HG03025 (cell line): ENCODE measurements around the gene RPUSD1.

Experiments
- ATAC-seq: cut with Tn5 transposase; IDR thresholded peaks from one replicate; pipeline ENCODE4 v1.9.1; 2021; ENCODE audit warnings: mild to moderate bottlenecking, moderate library complexity; ENCODE audit not compliant: unreplicated experiment, low FRiP score

Gene RPUSD1

DNA sequence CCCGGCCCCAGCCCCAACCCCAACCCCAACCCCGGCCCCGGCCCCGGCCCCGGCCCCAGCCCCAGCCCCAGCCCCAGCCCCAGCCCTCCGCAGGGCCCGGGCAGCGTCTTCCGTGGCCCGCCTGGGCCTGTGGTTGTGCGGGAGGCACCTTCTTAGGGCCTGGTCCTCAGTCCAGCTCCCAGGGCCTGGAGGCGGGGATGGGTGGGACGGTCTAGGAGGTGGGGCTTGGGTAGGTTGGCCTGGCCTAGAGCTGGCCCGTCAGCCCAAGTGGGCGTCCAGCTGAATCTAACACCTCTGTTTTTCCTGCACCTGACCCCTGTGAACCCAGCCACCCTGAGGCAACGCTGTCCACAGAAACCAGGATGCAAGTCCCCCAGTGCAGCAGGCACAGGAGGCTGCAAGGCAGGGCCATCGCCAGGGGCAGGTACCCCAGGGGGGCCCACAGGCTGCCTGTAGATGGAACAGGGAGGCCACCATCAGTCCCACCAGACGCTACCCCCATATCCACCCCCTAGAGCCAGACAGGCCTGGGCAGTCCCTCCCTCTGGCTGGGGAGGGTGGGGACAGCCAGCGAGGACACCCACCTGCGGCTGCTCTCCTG lies 18.9 kb downstream of the RPUSD1 start:
- no peak for ATAC-seq

DNA sequence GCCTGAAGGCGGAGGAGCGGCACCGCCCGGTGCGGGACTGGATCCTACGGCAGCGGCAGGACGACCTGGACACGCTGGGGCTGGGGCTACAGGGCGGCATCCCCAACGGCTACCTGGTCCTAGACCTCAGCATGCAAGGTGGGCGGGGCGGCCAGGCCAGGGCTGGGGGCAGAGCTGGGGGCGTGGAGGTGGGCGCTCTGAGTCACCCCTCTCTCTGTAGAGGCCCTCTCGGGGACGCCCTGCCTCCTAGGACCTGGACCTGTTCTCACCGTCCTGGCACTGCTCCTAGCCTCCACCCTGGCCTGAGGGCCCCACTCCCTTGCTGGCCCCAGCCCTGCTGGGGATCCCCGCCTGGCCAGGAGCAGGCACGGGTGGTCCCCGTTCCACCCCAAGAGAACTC lies 19.8 kb downstream of the RPUSD1 start:
- no peak for ATAC-seq

- ATAC-seq, result no peak
These were observed 20.4 kb downstream of the RPUSD1 start for GRCh38 chr16:767743-768235.

- ATAC-seq, result no peak
These were observed 21.2 kb downstream of the RPUSD1 start for GRCh38 chr16:766820-767640.

DNA sequence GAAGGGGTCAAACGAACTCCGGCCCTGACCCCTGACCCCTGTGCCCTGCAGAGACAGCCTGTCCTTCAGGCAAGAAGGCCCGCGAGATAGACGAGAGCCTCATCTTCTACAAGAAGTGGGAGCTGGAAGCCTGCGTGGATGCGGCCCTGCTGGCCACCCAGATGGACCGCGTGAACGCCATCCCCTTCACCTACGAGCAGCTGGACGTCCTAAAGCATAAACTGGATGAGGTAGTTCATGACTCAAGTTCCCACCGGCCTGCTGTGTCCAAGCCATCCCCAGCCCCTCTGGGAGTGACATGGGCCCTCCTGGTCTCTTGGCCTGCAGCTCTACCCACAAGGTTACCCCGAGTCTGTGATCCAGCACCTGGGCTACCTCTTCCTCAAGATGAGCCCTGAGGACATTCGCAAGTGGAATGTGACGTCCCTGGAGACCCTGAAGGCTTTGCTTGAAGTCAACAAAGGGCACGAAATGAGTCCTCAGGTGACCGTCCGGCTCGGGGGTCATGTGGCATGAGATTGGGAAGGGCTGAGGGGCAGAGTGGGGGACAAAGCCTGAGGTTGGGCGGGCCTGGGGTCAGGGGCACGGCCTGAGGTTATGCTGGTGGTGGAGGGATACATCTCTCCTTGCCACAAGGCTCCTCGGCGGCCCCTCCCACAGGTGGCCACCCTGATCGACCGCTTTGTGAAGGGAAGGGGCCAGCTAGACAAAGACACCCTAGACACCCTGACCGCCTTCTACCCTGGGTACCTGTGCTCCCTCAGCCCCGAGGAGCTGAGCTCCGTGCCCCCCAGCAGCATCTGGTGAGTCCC lies 22.0 kb downstream of the RPUSD1 start:
- ATAC-seq, result no peak

- ATAC-seq, result no peak
These were observed 22.7 kb downstream of the RPUSD1 start for GRCh38 chr16:765488-765865.

DNA sequence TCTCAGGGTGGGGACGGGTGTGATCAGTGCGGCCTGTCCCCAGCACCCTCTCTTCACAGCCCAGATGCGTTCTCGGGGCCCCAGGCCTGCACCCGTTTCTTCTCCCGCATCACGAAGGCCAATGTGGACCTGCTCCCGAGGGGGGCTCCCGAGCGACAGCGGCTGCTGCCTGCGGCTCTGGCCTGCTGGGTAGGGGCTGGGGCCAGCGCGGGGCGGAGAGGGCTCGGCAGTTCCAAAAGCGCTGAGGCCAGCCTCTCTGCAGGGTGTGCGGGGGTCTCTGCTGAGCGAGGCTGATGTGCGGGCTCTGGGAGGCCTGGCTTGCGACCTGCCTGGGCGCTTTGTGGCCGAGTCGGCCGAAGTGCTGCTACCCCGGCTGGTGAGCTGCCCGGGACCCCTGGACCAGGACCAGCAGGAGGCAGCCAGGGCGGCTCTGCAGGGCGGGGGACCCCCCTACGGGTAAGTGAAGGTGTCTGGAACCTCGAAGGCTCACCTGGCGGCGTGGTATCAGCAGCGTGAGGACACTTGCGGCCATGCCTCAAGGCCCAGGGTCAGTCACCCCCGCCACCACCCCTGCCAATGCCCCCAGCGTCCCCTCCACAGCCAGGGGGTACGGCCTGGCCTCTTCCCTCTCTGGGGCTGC lies 23.2 kb downstream of the RPUSD1 start:
- no peak for ATAC-seq

- ATAC-seq, result no peak
These were observed 23.9 kb downstream of the RPUSD1 start for GRCh38 chr16:764184-764750.

GRCh38 chr16:763369-764183 lies 24.6 kb downstream of the RPUSD1 start:
- ATAC-seq, result no peak

DNA sequence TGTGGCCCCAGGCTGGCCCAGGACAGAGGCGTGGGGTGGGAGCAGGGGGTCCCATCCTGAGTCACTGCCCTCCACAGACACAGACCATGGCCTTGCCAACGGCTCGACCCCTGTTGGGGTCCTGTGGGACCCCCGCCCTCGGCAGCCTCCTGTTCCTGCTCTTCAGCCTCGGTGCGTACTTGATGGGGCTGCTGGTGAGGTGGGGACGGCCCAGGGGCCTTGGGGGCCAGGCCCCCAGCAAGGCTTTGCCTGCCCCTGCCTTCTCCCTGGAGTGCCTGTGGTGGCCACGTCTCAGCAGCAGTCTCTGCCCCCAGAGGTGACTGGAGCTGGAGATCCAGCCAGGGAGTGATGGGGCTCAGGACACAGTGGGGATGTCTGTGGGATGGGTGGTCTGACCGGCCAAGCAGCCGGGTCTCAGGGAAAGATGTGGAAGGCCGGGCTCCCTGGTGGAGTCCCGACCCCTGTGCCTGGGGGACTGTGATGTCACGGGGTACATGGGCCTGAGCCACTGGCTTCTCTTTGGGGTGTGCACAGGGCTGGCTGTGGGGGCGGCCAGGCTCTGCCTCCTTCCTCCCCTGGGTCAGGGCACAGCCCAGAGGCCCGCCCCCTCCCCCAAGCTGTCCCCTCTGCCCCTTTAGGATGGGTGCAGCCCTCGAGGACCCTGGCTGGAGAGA lies 25.4 kb downstream of the RPUSD1 start:
- ATAC-seq, result no peak

DNA sequence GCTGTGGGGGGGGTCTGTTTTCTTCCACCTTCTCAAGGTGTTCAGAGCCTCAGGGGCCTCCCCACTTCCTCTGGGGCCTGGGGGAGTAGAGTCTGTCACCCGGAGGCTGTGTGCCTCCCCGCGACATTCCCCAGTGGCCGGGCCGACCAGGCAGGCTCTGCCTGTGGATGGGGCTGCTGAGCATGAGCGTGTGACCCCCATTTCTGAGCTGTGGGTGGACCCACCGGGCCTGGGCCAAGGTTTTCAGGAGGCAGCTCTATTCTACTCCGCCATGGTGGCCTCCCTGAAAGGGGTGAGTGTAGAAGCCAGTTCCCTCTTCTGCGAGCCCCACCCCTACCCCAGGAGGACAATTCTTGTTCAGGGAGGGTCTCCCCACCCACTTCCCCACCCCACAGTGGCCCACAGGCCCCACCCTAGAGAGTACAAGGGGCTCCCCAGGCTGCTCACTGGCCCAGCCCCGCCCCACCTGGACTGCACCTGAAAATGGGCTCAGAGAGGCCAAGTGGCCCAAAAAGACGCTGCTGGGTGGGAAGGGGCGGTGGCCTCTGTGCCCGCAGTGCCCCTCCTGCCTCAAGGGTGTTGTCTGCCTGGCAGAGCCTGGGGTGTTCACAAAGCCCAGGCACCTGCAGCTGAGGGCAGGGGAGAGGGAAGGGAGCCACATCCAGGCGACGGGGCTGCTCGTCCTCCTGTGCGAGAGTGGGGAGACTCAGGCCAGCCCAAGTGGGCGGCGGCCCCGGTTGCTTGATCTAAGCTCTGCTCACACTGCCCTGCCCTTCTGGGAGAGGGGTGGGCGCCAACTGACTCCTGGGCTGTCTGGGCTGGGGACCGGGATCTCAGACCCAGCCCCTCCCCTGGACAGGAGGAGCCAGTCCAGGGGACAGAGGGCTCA lies 26.3 kb downstream of the RPUSD1 start:
- no peak for ATAC-seq

DNA sequence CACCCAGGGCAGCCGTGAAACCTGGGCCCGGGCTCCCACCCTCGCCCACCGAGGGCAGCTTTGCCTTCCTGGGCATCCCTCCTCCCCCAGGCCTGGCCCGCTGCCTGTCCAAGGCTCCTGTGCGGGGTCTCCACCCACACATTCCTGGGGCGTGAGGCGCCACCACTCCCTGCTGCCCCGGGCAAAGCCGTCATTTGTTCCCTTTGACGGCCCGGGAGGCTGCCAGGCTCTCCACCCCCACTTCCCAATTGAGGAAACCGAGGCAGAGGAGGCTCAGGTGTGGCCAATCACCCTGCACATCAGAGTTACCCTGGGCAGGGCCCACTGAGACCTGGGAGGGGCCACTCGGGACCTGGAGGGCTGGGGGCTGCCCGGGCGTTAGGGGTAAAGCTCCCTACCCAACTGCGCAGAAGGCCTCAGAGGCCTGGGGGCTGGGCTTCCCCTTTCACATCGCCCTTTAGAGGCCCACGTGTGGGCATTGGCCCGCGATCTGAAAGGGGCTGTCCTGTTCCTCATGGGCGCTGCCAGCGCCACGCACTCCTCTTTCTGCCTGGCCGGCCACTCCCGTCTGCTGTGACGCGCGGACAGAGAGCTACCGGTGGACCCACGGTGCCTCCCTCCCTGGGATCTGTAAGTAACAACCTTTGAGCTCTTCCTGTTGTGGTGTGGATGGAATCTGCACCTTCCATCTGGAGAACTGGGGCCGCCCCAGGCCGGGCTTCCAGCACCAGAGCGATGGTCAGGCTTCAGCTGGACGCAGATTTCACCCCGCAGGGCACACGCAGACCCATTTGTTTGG lies 27.4 kb downstream of the RPUSD1 start, which contains the start of gene MSLN:
Gene MSLN, plus strand, starts transcription at position 190 of the 799 bp plus-strand sequence. CDS start 1,947 bp downstream, outside the sequence.
- no peak for ATAC-seq

- ATAC-seq, result no peak
These were observed 28.1 kb downstream of the RPUSD1 start for GRCh38 chr16:760065-760464.

DNA sequence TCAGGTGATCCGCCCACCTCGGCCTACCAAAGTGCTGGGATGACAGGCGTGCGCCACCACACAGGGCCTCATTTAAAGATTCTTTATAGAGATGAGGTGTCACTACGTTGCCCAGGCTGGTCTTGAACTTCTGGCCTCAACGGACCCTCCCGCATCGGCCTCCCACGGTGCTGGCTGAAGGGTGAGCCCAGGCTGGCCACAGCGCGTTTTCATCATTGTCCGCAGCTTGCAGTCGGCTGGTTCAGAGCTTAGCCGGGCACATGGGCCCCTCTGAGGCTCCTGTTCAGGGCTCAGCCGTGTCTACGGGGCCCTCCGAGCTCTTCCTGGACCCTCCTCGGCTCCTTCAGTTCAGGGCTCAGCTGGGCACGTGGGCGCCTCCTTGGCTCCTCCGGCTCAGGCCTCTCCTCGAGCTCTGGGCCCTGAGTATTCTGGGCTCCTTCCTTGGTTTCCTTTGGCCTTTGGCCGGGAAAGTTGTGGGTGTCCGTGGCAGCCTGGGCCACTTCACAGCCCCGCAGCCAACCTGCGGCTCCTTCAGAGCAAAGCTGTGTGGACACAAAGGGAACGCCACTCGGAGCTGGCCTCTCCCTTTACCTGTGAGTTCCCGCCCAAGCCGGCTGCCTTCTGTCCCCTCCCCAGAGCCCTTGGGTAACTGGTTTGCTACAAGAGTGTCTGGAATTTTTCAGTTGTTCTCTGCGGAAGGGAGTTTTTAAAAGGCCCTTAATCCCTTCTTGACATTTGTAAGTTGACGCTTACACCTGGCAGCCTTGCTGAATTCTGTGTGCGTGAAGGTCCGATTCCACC lies 28.9 kb downstream of the RPUSD1 start:
- ATAC-seq, result no peak

GRCh38 chr16:756428-756827 lies 31.8 kb downstream of the RPUSD1 start:
- ATAC-seq, result no peak

GRCh38 chr16:754656-755055 lies 33.5 kb downstream of the RPUSD1 start:
- ATAC-seq, result no peak
